ENCODE data around the gene SEC24B. TPM values are rescaled to one million over a fixed set of nuclear protein-coding genes. Genes with fewer than 3 reads are reported as not detected.
"Not testable (repeated sequence)": the region's sequence is repeated elsewhere in the genome, so short reads cannot be mapped to it uniquely, and the experiment has no call there.

The SEC24B gene
- total RNA-seq, 1 donor from 2014 or later, result 31.7 TPM

- H3K36me3 Mint-ChIP-seq (ENCODE audit: low read depth), result peaks cover 11% of the 10 kb centered on the region
- H3K27ac Mint-ChIP-seq (ENCODE audit: unreplicated experiment), result no peak overlapping the region
- no peaks in the 10 kb centered on the region for H3K27me3 Mint-ChIP-seq (ENCODE audit: low read depth)
- peaks cover 10% of the 10 kb centered on the region for H3K4me1 Mint-ChIP-seq
- DNase-seq (ENCODE audit: low read depth, low spot score), result no peak
- TF ChIP-seq CTCF (conservative IDR thresholded peaks at IDR 0.05), result no peak
- H3K4me3 Mint-ChIP-seq, result no peak overlapping the region
- H3K9me3 Mint-ChIP-seq, result peaks cover 3% of the 10 kb centered on the region
These were observed 138.5 kb downstream of the SEC24B start for GRCh38 chr4:109572154-109572553.

GRCh38 chr4:109574443-109574850 is 140.8 kb downstream of the SEC24B start:
- Mint-ChIP-seq H3K36me3 (ENCODE audit: low read depth) (peaks cover 12% of the 10 kb centered on the region), H3K4me1 (peaks cover 10% of the 10 kb centered on the region), H3K9me3 (peaks cover 3% of the 10 kb centered on the region), H3K27me3 (ENCODE audit: low read depth) (no peaks in the 10 kb centered on the region), H3K27ac (ENCODE audit: unreplicated experiment) (no peak overlapping the region), H3K4me3 (no peak overlapping the region)
- TF ChIP-seq CTCF (conservative IDR thresholded peaks at IDR 0.05), result no peak
- DNase-seq (ENCODE audit: low read depth, low spot score), result no peak

GRCh38 chr4:109574931-109575804 is 141.6 kb downstream of the SEC24B start:
- Mint-ChIP-seq H3K4me3 (no peak overlapping the region), H3K36me3 (ENCODE audit: low read depth) (peaks cover 13% of the 10 kb centered on the region), H3K27ac (ENCODE audit: unreplicated experiment) (no peak overlapping the region), H3K27me3 (ENCODE audit: low read depth) (no peaks in the 10 kb centered on the region), H3K4me1 (peaks cover 10% of the 10 kb centered on the region), H3K9me3 (peaks cover 3% of the 10 kb centered on the region)
- DNase-seq (ENCODE audit: low read depth, low spot score), result no peak
- TF ChIP-seq CTCF (conservative IDR thresholded peaks at IDR 0.05), result no peak

- TF ChIP-seq CTCF (conservative IDR thresholded peaks at IDR 0.05), result no peak
- Mint-ChIP-seq H3K9me3 (no peaks in the 10 kb centered on the region), H3K4me3 (no peak overlapping the region), H3K27me3 (ENCODE audit: low read depth) (no peaks in the 10 kb centered on the region), H3K27ac (ENCODE audit: unreplicated experiment) (no peak overlapping the region), H3K36me3 (ENCODE audit: low read depth) (peaks cover 9% of the 10 kb centered on the region), H3K4me1 (peaks cover 10% of the 10 kb centered on the region)
- no peak for DNase-seq (ENCODE audit: low read depth, low spot score)
These were observed 142.8 kb downstream of the SEC24B start for GRCh38 chr4:109576462-109576861.

- peaks cover 6% of the 10 kb centered on the region for H3K9me3 Mint-ChIP-seq
These were observed 145.2 kb downstream of the SEC24B start for GRCh38 chr4:109578846-109579245.

GRCh38 chr4:109579997-109580396 is 146.4 kb downstream of the SEC24B start:
- H3K4me1 Mint-ChIP-seq; H3K4me3 Mint-ChIP-seq; H3K9me3 Mint-ChIP-seq; DNase-seq (ENCODE audit: low read depth, low spot score); H3K27ac Mint-ChIP-seq (ENCODE audit: unreplicated experiment); H3K27me3 Mint-ChIP-seq (ENCODE audit: low read depth): not testable (repeated sequence)
- peaks cover 19% of the 10 kb centered on the region for H3K36me3 Mint-ChIP-seq (ENCODE audit: low read depth)

More at GRCh38 chr4:109578846-109579245, 145.2 kb downstream of the SEC24B start:
- Mint-ChIP-seq H3K4me1 (peaks cover 6% of the 10 kb centered on the region), H3K27ac (ENCODE audit: unreplicated experiment) (no peak overlapping the region), H3K36me3 (ENCODE audit: low read depth) (peaks cover 14% of the 10 kb centered on the region), H3K27me3 (ENCODE audit: low read depth) (no peaks in the 10 kb centered on the region), H3K4me3 (no peak overlapping the region)
- no peak for TF ChIP-seq CTCF (conservative IDR thresholded peaks at IDR 0.05)
- no peak for DNase-seq (ENCODE audit: low read depth, low spot score)

Measured in neural crest cell (in vitro differentiated cells).